HEK293T (cell line): Measurements from ENCODE around the gene SELENOO.

Experiments used
- CTCF ChIA-PET: fragments of 350-600 bp; formaldehyde crosslinking; extraction: SDS; loops from one replicate; lab custom pipeline; 2021; ENCODE audit warnings: antibody characterized with exemption, inconsistent platforms; lab: Yijun Ruan, JAX
- POLR2A ChIA-PET: fragments of 350-600 bp; formaldehyde crosslinking; extraction: SDS; loops from one replicate; lab custom pipeline; 2020; ENCODE audit warnings: antibody characterized with exemption, inconsistent platforms; lab: Yijun Ruan, JAX
- DNase-seq: peaks from one replicate; pipeline ENCODE4 v3.0.0; 2012; ENCODE audit warnings: mixed read lengths; ENCODE audit errors: extremely low spot score
- ARNT ChIP-seq: fragments of 450-650 bp; IDR thresholded peaks from 2 replicates; pipeline ENCODE4 v1.6.1; 2017; ENCODE audit warnings: mild to moderate bottlenecking
- BHLHE40 ChIP-seq: fragments of 450-650 bp; IDR thresholded peaks from 2 replicates; pipeline ENCODE4 v1.6.1; 2016; ENCODE audit warnings: mild to moderate bottlenecking, moderate library complexity, borderline replicate concordance
- CTBP1 ChIP-seq: fragments of 450-650 bp; IDR thresholded peaks from 2 replicates; pipeline ENCODE4 v1.6.1; 2016; ENCODE audit warnings: borderline replicate concordance
- ELF4 ChIP-seq: fragments of 450-650 bp; IDR thresholded peaks from 2 replicates; pipeline ENCODE4 v1.6.1; 2017; ENCODE audit warnings: antibody characterized with exemption
- FOXA1 ChIP-seq: fragments of 450-650 bp; IDR thresholded peaks from 2 replicates; pipeline ENCODE4 v1.6.1; 2016; ENCODE audit warnings: mild to moderate bottlenecking
- FOXK2 ChIP-seq: fragments of 450-650 bp; IDR thresholded peaks from 2 replicates; pipeline ENCODE4 v1.6.1; 2016; ENCODE audit warnings: mild to moderate bottlenecking
- FOXM1 ChIP-seq: fragments of 450-650 bp; IDR thresholded peaks from 2 replicates; pipeline ENCODE4 v1.6.1; 2017; ENCODE audit warnings: mild to moderate bottlenecking, borderline replicate concordance
- HDGF ChIP-seq: fragments of 450-650 bp; IDR thresholded peaks from 2 replicates; pipeline ENCODE4 v1.6.1; 2017; ENCODE audit warnings: antibody characterized with exemption, borderline replicate concordance
- L3MBTL2 ChIP-seq: fragments of 450-650 bp; conservative IDR thresholded peaks from 2 replicates; pipeline ENCODE4 v1.6.1; 2016; ENCODE audit warnings: mild to moderate bottlenecking
- LEF1 ChIP-seq: fragments of 450-650 bp; IDR thresholded peaks from 2 replicates; pipeline ENCODE4 v1.6.1; 2017; ENCODE audit warnings: mild to moderate bottlenecking, borderline replicate concordance
- NFRKB ChIP-seq: fragments of 450-650 bp; IDR thresholded peaks from 2 replicates; pipeline ENCODE4 v1.6.1; 2016; ENCODE audit warnings: mild to moderate bottlenecking, moderate library complexity
- SP1 ChIP-seq: fragments of 450-650 bp; IDR thresholded peaks from 2 replicates; pipeline ENCODE4 v1.6.1; 2017
- TARDBP ChIP-seq: fragments of 450-650 bp; IDR thresholded peaks from 2 replicates; pipeline ENCODE4 v1.6.1; 2016
- ZNF384 ChIP-seq: fragments of 450-650 bp; IDR thresholded peaks from 2 replicates; pipeline ENCODE4 v1.6.1; 2016
- TF ChIP-seq, protein P1 (sequence below): fragments of 450-650 bp; IDR thresholded peaks from 2 replicates; pipeline ENCODE4 v1.6.1; 2016

SELENOO gene

DNA sequence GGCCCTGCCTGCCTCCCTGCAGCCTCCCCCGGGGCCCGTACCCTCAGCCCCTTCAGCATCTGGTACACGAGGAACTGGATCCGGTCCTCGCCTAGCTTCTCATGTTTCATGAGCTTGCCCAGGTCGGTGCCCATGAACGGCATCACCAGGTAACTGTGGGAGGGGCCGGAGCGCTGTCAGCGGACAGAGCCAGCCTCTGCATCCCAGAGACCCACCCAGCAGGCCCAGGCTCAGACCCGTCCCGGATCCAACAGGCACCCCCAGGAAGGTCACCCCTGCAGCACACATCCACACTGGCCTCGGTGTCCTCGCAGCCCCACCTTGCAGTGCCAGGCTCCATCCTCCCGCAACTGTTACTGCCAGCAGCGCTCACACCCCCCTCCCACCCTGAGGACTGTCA is 56.2 kb downstream of the SELENOO start:
- no peak for TF ChIP-seq TARDBP
- no peak for TF ChIP-seq NFRKB
- no peak for TF ChIP-seq FOXM1
- TF ChIP-seq BHLHE40: no peak
- TF ChIP-seq HDGF: no peak
- POLR2A ChIA-PET: no interaction called here
- no peak for DNase-seq
- CTCF ChIA-PET: no interaction called here

GRCh38 chr22:50257451-50258360 is 56.9 kb downstream of the SELENOO start:
- TF ChIP-seq ZNF384 (no peak), ELF4 (no peak), NFRKB (no peak), LEF1 (no peak)
- no peak for DNase-seq
- POLR2A ChIA-PET: no interaction called here
- CTCF ChIA-PET: no interaction called here

DNA sequence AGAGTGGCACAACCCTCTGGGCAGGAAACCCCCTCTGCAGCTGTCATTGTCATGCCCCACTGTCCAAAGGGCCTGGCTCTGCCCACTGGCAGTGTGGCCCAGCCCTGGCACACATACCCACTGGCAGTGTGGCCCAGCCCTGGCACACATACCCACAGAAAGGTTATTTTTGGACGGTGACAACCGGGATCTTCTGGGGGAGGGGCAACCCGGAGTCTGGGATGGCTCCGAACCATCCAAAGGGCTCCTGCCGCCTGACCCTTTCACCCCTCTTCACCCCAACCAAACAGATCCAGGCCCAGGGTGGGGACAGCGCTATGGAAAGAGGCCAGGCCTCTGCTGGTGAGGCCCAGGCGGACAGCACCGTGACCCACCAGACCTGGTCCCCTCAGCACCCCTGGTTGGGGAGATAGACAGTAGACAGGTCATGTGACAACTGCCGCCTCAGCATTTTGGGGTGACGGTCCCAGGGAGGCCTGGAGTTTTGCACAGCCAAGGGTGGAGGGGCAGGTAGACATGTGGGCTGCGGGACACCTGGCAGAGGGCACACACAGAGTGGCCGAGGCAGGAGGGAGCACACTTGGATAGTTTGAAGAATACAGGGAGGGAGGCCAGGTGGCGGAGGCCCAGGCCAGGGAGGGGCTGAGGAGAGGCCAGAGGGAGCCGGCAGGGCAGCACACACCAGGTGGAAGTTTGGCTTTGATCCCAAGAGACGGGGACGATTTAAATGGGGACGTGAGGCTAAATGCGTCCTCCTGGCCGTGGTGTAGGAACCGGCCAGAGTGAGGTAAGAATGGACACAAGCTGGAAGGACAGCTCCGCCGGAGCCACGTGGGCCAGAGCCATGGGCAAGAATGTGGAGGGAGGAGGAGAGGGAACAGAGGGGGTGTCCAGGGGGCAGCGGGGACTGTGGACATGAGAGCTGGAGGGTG is 57.8 kb downstream of the SELENOO start:
- DNase-seq: no peak
- ChIA-PET POLR2A (interaction anchor here (1.0 to 1.1 kb wide), 2 partner anchors 13 to 62 kb away, joined by 3 read pairs; no protein-coding TSS in a partner anchor), CTCF (no interaction called here)
- TF ChIP-seq BHLHE40: no peak
- no peak for TF ChIP-seq SP1
- TF ChIP-seq FOXA1: no peak
- TF ChIP-seq, protein P1, sequence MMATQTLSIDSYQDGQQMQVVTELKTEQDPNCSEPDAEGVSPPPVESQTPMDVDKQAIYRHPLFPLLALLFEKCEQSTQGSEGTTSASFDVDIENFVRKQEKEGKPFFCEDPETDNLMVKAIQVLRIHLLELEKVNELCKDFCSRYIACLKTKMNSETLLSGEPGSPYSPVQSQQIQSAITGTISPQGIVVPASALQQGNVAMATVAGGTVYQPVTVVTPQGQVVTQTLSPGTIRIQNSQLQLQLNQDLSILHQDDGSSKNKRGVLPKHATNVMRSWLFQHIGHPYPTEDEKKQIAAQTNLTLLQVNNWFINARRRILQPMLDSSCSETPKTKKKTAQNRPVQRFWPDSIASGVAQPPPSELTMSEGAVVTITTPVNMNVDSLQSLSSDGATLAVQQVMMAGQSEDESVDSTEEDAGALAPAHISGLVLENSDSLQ: no peak

- TF ChIP-seq LEF1 (no peak), NFRKB (no peak), BHLHE40 (no peak), ZNF384 (no peak), TARDBP (no peak), FOXK2 (no peak), FOXM1 (no peak), HDGF (no peak), SP1 (no peak), FOXA1 (no peak), ARNT (no peak)
- TF ChIP-seq, protein P1: no peak
- POLR2A ChIA-PET: interaction anchor here (1.0 to 1.6 kb wide), 3 partner anchors 13 to 62 kb away, joined by 3 to 6 read pairs (median 3); no protein-coding TSS in a partner anchor
- no peak for DNase-seq
- CTCF ChIA-PET: no interaction called here
Observed at GRCh38 chr22:50259302-50259701, 58.5 kb downstream of the SELENOO start.

DNA sequence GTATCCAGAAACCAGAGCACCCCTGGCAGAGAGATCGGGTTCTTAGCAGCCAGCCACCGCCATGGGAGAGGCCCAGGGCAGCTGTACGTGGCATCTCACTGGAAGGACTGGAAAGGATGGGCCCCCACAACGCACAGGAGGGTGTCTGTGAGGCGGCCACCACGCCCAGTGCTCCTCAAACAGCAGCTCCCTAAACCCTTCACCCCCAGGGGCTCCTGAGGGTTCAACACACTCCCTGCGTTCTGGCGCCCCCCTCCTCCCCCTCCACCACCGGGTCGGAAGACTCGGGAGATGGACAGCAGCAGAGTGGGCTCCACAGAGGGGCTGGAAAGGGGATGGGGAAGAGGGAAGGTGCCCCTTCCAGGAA is 59.6 kb downstream of the SELENOO start:
- ChIA-PET CTCF (interaction anchor here (1.1 to 1.4 kb wide), 3 partner anchors 8 to 19 kb away, joined by 4 read pairs; no protein-coding TSS in a partner anchor), POLR2A (interaction anchor here (0.8 to 1.9 kb wide), 9 partner anchors 8 to 265 kb away, joined by 3 to 13 read pairs (median 4); partner anchors contain the start of genes HDAC10 and SCO2)
- DNase-seq: no peak
- TF ChIP-seq L3MBTL2 (no peak), FOXA1 (no peak), ZNF384 (no peak), FOXK2 (no peak), LEF1 (no peak), CTBP1 (no peak), TARDBP (no peak), FOXM1 (no peak), ARNT (no peak), NFRKB (no peak)

DNA sequence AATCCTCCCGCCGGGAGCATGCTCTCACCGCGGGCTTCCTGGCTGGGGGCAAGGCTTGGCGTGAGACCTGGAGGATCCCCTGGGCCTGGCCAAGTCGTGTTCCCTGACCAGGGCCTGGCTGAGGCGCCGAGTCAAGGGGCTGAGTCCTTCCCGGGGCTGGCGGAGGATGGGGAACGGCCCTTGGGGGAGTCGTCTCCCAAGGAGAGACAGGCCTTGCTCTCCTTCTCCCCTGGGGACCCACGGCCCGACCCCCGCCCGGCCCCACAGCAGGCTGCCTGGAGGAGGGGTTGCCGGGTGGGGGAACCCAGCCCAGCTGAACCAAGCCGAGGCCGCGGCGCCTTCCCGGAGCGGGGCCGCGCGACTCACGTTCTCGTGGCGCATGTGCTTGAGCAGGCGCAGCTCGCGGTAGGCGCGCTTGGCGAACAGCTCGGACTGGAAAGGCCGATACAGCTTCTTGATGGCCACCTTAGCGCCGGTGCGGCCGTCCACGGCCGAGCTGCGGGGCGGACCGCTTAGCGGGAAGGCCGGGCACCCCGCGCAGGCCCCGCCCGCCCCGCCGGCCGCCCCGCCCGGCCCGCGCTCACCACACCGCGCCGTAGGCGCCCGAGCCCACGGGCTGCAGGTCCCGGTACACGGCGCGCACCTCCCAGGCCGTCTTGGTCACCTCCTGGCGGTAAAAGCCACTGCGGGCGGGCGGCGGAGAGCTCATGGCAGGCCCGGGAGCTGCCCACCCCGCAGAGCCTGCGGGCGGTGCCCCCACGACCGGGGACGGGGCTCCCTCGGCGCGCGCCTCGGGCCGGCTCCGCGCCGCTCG is 60.2 kb downstream of the SELENOO start:
- ChIA-PET POLR2A (interaction anchor here (0.8 to 1.9 kb wide), 11 partner anchors 8 to 265 kb away, joined by 3 to 13 read pairs (median 4); partner anchors contain the start of genes HDAC10 and SCO2), CTCF (interaction anchor here (1.1 to 1.4 kb wide), 3 partner anchors 8 to 19 kb away, joined by 4 read pairs; no protein-coding TSS in a partner anchor)
- DNase-seq: peak; percentile 54
- peak; percentile 73 for TF ChIP-seq L3MBTL2
- TF ChIP-seq FOXA1: no peak
- no peak for TF ChIP-seq ELF4
- TF ChIP-seq FOXM1: no peak
- no peak for TF ChIP-seq TARDBP
- TF ChIP-seq, protein P1: no peak
